PC-3 (cell line): Measurements from ENCODE around the gene TAF4.

ENCODE experiments used
- EZH2 ChIP-seq: fragments of 300-600 bp; sonication (generic); IDR thresholded peaks from one replicate; pipeline ENCODE4 v1.6.1; 2017; ENCODE audit warnings: antibody characterized with exemption, mild to moderate bottlenecking, low read length; ENCODE audit not compliant: unreplicated experiment
- EZH2phosphoT487 ChIP-seq: fragments of 300-600 bp; sonication (generic); IDR thresholded peaks from 2 replicates; pipeline ENCODE4 v1.6.1; 2018; ENCODE audit warnings: mild to moderate bottlenecking, antibody characterized with exemption, low read length, borderline replicate concordance
- TF ChIP-seq, protein P1 (sequence below): fragments of 300-600 bp; sonication (generic); conservative IDR thresholded peaks from 2 replicates; pipeline ENCODE4 v1.5.1; 2017; ENCODE audit warnings: antibody characterized with exemption, low read depth, mild to moderate bottlenecking, low read length

DNA sequence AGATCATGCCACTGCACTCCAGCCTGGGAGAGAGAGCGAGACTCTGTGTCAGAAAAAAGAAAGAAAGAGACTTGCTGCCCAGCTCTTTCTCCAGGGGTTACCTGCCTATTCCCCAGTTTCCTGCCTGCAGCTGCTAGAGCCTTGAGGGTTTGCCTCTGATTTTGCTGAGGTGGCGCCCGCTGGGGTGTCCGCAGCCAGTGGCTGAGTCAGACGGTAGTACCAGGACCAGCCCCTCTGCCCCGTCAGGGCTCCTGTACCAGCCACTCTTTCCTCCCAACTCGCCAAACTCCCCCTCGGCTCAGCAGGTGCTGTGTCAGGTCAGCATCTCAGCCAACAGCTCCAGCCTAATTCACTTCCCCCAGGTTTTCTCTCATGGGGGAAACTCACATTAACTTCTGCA is 49.2 kb upstream of the TAF4 start:
- TF ChIP-seq, protein P1, sequence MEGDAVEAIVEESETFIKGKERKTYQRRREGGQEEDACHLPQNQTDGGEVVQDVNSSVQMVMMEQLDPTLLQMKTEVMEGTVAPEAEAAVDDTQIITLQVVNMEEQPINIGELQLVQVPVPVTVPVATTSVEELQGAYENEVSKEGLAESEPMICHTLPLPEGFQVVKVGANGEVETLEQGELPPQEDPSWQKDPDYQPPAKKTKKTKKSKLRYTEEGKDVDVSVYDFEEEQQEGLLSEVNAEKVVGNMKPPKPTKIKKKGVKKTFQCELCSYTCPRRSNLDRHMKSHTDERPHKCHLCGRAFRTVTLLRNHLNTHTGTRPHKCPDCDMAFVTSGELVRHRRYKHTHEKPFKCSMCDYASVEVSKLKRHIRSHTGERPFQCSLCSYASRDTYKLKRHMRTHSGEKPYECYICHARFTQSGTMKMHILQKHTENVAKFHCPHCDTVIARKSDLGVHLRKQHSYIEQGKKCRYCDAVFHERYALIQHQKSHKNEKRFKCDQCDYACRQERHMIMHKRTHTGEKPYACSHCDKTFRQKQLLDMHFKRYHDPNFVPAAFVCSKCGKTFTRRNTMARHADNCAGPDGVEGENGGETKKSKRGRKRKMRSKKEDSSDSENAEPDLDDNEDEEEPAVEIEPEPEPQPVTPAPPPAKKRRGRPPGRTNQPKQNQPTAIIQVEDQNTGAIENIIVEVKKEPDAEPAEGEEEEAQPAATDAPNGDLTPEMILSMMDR = no peak
- TF ChIP-seq EZH2 = no peak
- no peak for TF ChIP-seq EZH2phosphoT487
